GM12892 (cell line): ENCODE data around the gene SDK1.

Source experiments
- POLR2A ChIP-seq: IDR thresholded peaks from 2 replicates; pipeline ENCODE4 v1.6.1; 2011; ENCODE audit warnings: low read depth, low read length, control low read depth
- POLR2AphosphoS5 ChIP-seq: IDR thresholded peaks from 2 replicates; pipeline ENCODE4 v1.6.1; 2011; ENCODE audit warnings: low read depth, low read length, control low read depth

DNA sequence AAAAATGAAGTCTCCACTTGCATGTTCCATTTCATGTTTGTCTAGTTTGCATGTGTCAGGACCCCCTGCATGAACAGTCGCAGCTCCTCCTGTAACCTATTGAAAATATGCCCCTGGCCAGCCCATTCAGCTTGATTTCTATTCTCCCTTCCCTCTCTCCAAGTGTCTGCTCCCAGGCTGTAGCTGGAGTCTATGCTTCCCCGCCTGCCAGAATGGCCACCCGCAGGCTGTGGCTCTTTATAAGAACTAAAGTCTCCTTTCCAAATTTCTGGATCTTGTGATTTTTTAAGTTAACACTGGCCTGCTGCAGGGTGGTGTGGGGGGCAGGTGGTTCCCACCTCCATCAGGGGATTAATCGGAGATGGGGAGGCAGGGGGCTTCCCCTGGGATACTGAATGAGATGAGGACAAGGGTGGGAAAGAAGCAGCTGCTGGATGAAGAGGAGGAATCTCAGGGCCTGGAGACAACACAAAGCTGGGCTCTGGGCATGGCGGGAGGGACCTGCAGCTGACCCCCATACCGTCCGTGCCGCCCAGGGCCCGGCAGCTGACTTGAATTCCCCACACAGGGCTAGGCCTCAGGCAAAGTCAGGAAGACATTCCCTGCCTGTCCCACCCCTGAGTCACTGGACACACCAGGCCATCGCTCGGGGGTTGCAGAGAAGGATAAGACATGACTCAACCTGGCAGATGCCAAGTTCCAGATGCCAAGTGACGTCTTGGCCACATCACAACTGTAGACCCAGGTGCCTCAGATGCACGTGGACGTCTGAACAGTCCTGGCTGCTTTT, 981.6 kb downstream of the SDK1 start:
- TF ChIP-seq POLR2AphosphoS5: no peak
- no peak for TF ChIP-seq POLR2A
